HG02852 (cell line): ENCODE data around the gene FN3K.
A peak's percentile ranks its signal among the peaks of the same experiment; 100 is the strongest.
"Not testable (repeated sequence)": the region's sequence is repeated elsewhere in the genome, so short reads cannot be mapped to it uniquely, and the experiment has no call there.

ENCODE experiments used
- ATAC-seq: cut with Tn5 transposase; IDR thresholded peaks from one replicate; pipeline ENCODE4 v1.9.1; 2021; ENCODE audit warnings: mild to moderate bottlenecking, moderate library complexity; ENCODE audit not compliant: unreplicated experiment

FN3K gene

DNA sequence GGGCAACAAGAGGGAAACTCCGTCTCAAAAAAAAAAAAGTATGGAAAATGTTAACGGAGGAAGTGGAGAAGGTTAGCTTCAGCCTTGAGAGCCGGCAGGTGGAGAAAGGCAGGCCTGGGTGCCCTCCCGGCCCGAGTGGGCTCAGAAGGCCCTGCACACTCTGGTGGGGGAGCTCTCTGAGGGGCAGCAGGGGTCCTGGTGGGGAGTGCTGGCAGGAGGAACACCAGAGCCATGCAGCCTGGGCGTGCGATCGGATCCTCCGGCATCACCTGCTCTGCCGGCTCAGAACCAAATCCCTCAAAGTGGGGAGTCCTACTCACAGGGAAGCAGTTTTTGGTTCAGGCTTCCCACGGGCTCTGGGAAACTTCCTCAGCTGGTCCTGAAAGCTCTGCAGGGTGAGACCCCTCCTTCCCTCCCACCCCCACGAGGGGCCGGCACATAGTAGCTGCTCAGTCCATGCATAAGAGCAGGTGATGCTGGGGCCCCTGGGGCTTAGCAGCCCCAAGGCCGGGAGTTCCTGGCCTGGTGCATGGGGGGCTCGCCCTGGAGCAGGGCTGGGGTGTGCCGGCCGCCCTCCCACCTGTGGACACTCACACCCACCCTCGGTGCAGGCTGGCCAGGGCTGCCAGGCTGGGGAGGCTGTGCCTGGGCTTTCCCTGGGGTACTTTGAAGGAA lies 1.2 kb downstream of the FN3K start:
- ATAC-seq: no peak

DNA sequence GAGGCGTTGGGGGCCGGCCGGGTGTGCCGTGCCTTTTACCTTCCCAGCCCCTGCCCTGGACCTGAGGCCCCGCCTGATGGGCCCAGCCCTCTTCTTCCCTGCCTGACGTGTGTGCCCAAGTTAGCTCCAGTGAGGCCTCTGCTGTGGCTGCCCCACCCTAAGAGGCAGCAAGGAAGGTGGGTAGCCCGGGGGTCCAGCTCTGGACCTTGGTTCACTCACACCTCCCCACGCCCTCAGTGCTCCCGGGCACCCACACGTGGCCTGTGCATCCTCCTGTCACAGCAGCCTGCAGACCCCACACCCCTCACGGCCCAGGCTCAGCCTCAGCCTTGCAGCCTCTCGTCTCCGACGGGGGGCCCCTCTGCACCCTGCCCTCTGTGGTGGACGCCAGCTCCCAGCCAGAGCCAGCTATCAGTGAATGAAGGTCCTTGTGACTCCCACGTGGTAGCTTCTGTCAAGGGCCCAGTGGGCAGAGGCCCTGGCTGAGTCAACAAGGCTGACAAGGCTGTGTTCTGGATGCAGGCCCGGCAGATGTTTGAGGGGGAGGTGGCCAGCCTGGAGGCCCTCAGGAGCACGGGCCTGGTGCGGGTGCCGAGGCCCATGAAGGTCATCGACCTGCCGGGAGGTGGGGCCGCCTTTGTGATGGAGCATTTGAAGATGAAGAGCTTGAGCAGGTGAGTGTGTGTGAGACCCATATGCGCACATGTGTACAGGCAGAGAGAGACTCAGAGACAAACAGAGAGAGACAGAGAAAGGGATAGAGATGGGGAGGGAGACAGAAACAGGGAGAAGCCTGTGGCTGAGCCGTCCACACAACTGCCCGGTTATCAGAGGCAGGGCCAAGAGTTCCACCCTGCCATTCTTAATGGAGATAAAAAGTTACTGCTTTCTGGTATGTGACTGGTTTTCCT lies 2.8 kb downstream of the FN3K start:
- no peak for ATAC-seq

DNA sequence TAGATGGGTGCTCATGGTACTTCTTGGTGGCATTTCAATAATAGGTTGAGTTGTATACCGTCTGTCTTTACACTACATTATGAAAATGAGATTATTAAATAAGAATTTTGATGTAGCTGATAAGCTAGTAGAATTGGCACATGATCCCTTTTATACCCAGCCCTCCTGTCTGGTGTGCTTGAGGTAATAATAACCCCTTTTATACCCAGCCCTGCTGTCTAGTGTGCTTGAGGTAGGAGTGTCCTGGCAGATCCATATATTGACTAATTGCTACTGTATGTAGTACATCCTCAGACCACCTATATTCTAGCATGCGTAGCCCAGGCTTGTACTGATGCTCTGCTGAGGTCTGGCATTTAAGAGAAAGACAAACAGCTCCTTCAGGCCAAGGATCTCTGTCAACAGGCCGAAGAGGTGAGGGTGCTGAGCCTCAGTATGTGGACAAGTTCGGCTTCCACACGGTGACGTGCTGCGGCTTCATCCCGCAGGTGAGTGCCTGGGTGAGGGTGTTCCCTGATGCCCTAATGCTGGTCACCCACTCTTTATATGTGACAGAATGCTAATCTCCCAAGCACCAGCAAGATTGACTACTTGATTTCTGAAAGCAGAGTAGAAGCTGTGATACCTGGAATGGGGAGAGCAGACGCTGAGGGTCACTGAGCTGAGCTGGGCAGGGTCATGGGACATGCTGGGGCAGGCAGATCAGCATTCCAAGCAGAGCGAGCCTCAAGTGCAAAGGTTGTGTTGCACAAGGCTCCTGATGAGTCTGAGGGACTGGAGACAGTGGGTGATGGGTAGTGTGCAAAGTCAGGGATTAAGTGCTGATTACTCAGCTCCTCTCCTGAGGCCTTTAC lies 5.7 kb downstream of the FN3K start:
- ATAC-seq: no peak

DNA sequence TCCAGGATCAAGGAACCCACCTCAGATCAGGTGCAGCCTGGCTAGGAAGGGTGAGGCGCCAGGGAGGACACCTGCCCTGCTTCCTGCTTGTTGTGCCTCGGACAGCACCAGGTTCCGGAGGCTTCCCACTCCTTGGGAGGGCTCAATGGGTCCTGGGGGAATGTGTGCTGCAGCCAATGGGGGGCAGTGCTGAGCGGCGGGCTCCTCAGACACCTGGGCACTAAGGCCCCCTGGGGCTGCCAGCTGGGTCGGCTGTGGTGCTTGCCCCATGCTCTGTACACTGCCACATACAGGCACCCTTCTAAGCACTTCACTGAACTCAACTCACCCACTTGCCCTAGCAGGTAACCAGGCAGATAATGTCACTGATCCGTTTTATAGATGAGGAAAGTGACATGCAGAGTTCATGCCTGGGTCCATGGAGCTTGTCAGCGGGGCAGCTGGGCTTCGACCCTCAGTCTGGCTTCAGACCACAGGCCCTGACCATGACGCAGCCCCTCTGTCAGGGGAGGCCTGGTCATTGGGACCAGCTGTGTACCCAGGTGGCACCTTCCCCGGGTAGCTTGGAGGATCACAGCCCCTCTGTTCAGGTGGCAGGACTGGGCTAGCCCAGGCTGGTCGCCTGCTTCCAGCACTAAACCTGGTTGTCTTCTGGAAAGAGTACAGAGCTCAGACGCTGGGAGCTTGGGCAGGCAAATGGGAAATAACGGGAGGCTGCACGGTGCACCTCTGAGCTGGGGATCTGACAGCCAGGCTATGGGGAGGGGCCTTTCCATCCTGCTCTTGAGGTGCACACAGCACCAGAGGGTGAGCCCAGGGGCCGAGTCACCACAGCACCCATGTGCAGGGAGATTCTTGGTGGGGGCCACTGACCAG lies 8.2 kb downstream of the FN3K start:
- no peak for ATAC-seq

DNA sequence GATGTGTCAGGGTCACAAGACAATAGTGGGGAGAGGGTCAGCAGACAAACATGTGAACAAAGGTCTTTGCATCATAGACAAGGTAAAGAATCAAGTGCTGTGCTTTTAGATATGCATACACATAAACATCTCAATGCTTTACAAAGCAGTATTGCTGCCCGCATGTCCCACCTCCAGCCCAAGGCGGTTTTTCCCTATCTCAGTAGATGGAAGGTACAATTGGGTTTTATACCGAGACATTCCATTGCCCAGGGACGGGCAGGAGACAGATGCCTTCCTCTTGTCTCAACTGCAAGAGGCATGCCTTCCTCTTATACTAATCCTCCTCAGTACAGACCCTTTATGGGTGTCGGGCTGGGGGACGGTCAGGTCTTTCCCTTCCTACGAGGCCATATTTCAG lies 9.3 kb downstream of the FN3K start:
- ATAC-seq: not testable (repeated sequence)

DNA sequence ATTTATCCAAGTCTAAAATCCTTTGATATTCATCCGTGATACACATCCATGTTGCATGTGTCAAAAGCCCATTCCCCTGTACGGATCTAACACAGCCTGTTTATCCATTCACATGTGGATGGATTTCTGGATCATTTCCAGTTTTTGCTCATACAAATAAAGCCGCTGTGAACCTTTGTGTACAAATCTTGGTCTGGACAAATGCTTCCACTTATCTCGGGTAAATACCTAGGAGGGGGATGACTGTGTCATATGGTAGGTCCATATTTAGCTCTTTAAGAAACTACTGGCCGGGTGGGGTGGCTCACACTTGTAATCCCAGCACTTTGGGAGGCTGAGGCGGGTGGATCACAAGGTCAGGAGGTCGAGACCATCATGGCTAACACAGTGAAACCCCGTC lies 10.1 kb downstream of the FN3K start:
- no peak for ATAC-seq

DNA sequence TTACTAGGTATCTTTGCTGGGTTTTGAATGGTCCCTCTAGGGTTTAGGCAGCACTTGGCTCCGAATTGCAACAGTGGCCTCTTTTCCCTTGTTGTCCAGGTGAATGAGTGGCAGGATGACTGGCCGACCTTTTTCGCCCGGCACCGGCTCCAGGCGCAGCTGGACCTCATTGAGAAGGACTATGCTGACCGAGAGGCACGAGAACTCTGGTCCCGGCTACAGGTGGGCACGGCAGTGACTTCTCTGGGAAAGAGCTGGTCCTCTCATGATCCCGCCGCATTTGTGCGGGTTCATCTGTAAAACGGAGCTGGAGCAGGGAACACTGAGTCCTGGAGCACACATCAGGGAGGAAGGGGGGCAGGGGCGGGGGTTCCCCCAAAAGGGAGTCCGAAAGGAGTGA lies 13.3 kb downstream of the FN3K start:
- ATAC-seq: no peak

DNA sequence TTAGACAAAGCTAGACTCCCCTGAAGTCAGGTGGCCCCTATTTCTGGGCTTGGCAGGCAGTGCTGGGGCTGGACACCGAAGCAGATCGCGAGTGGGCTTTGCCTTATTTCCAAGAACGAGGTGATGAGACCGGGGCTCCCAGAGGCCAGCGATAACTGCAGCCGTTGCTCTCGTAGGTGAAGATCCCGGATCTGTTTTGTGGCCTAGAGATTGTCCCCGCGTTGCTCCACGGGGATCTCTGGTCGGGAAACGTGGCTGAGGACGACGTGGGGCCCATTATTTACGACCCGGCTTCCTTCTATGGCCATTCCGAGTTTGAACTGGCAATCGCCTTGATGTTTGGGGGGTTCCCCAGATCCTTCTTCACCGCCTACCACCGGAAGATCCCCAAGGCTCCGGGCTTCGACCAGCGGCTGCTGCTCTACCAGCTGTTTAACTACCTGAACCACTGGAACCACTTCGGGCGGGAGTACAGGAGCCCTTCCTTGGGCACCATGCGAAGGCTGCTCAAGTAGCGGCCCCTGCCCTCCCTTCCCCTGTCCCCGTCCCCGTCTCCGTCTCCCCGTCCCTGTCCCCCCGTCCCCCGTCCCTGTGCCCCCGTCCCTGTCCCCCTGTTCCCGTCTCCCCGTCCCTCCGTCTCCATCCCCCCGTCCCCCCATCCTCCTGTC lies 15.0 kb downstream of the FN3K start:
- ATAC-seq: no peak

DNA sequence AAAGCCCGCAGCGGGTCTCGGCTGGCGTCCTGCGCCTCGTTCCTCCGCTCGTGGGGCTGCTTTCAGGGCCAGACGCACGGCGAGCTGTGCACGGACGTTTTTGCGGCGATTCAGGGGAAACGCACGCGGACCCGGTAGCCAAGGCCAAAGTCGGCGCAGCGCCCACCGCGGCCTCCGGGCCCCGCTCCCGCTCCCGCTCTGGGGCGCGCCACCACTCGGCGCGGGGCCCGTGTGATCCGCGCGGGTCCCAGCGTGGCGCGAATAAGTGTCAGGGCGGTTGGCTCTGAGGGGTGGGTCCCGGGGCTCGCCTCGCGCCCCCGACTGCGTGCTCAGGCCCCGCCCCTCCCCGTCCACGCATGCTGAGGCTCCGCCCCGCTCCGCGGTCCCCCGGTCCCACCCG lies 15.8 kb downstream of the FN3K start:
- ATAC-seq: no peak

DNA sequence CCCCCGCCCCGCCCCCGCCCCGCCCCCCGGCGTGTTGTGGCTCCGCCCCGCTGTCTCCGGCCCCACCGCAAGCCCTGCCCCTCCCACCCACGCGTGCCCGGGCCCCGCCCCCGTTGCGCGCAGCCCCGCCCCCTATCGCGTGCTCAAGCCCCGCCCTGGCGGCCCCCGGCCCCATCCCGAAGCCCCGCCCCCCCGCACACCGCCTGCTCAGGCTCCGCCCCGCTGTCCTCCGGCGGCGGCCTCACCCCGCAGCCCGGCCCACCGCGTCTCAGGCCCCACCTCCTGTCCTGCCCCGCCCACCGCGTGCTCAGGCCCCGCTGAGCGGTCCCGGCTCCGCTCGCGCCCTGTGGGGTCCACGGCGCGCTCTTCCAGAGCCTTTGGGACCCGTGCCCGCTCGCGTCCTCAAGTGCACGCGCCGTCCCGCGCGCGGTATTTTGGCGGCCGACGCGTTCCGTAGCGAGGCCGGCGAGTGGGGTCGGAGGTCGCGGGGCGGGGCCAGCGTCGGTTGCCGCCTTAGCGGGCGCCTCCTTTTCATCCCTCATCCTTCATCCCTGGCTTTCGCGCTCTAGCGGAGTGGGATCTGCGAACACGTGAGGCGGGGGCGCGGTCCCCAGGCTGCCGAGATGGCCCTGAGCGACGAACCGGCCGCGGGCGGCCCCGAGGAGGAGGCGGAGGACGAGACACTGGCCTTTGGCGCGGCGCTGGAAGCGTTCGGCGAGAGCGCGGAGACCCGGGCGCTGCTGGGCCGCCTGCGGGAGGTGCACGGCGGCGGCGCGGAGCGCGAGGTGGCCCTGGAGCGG lies 16.4 kb downstream of the FN3K start, which contains the start of gene TBCD:
Gene TBCD, plus strand, starts transcription at position 495 of the 800 bp plus-strand sequence. Its CDS starts 129 bp downstream, at position 624.
- ATAC-seq: peak; percentile 71

DNA sequence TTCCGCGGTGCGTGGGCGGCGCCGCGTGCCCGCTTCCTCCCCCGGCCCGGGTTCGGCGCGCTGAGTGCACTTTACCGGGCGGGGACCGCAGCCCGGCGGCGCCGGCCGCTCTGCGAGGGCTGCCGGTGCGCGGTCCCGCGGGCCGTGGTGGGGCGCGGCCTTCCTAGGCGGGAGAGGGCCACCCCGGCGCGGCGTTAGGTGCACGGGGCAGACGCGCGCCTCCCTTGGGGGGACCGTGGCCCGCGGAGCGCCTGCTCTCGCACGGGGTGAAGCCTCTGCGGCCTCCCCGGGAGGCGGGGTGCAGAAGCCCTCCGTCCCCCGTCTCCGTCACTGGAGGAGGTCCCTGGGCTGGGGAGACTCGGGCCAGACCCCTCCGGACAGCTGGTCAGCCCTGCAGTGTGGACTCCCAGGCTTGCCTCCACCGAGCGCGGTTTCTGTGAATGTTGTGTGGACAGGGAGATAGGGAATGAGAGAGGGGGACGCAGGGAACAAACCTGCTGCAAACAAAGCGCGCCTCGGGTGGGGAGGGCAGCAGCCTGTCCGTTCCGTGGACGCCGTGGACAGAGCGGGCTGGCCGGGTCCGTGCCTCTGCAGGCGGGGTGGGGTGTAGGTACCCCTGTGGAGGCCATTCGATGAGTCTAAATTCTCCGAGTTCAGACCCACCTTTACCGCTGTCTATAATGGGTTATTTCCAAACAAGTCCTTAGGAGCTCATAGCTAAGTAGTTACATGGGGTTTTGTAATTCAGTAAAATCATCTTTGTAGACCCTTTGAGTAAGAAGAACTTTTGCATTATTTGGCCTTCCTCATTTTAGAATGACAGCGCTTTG lies 17.2 kb downstream of the FN3K start:
- ATAC-seq: peak; percentile 26

DNA sequence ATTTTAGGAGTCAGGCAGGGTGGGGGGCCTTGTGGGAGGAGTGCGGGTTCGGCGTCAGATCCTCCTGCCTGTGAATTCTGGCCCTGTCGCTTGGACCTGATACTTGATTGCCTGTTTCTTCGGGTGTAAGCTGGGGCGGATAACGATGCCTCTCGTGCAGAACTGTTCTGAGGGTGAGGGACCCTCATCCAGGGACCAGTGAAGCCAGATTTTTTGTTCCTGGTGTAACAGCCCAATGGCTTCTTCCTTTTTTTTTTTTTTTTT lies 17.7 kb downstream of the FN3K start:
- ATAC-seq: no peak

DNA sequence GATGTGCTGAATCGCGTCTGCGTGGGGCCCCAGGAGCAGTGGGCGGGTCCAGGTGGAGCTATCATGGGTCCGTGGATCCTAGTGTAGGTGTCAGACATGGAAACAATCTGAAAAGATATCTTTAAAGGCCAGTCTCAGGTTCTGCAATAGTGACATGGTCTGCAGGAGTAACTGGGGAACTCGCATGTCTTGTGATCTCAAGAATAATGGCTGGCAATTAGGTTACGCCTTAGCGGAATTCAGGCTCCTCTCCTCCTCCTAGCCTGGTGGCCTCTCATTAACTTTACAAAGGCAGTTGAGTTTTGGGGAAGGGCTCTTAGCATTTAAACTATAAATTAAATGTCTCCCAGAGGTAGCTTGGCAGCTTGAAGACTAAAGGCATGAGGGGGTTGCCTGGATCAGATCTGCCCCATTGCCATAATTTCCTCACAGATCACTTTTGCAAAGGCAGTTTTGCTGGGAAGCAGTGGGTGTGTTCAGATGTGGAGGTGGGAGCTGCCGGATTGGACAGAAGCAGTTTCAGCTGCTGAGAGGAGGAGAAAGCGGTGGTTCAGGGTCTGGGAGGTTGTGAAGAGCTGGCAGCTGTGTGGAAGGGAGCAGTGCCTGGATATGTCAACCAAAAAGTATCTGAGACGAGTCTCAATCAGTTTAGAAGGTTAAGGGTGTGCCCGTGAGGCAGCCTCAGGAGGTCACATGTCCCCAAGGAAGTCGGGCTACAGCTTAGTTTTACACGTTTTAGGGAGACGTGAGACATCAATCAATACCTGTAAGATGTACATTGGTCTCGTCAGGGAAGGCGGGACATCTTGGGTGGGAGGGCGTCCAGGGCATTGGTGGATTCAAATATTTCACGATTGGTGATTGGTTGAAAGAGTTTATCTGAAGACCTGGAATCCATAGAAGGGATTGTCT lies 19.1 kb downstream of the FN3K start:
- ATAC-seq: no peak

DNA sequence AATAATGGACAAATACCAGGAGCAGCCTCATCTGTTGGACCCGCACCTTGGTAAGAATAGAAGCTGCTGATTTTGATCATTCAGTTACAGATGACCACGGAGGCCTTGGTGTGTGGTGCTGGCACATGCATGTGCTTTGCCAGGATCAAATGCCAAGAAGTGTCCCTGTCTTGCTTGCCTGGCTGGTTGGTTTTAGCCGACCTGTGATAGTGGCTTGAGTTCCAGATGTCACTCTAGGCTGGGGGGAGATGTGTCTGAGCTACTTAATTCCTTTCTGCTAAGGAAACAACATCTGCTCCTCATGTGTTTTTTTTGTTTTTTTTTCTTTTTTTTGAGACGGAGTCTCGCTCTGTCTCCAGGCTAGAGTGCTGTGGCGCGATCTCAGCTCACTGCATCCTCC lies 20.8 kb downstream of the FN3K start:
- no peak for ATAC-seq

DNA sequence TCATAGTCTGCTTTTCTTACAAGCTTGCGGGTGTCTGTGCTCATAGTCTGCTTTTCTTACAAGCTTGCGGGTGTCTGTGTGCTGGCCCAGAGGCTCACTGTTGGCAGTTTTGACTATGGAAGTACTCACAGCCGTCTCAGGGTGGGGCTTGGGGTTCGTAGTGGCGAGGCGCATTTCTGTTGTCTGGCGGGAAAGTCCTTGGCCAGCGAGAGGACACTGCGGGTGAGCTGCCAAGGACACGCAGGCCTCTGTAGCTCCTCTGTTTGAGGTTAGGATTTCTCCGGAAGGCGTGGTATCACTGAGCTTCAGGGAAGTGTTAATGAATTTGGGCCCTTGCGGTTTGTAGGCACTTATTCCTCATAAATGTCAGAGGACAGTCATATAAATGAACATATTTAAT lies 30.0 kb downstream of the FN3K start:
- no peak for ATAC-seq

DNA sequence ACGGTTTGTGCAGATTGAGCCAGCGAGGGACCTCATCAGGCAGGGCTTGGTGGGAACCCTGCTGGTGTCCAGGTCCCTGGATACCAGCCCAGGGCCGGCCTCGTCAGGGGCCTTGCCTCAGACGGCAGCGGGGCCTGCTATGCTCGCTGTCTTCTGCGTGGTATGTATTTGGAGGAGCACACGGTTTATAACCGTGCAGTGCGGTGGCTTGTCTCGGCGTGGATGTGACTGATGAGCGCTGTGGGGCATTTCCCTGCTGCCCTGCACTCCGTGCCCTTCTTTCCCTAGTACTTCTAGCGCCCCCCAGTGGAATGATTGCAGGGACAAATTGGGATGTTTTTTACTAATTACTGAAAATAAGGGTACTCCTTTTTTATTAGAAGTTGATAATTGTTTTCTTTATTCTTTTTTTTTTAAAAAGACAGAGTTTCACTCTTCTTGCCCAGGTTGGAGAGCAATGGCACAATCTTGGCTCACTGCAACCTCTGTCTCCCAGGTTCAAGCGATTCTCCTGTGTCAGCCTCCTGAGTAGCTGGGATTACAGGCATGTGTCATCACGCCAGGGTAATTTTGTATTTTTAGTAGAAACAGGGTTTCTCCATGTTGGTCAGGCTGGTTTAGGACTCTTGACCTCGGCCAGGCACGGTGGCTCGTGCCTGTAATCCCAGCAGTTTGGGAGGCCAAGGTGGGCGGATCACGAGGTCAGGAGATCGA lies 31.8 kb downstream of the FN3K start:
- ATAC-seq: no peak

DNA sequence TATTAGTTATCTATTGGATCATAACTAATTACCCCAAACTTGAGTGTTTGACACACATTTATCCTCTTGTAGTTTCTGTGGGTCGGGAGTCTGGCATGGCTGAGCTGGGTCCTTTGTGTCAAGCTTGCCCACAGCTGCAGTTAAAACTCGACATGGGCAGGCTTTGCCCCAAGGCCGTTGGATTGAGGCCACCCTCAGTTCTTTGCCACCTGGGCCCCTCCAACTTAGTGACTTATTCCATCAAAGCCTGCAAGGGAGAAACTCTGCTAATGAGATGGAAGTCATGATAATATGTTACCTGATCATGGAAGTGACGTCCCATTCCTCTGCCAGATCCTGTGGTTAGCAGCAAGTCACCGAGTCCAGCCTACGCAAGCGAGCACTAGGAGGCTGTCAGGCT lies 33.6 kb downstream of the FN3K start:
- ATAC-seq: no peak
